ENCODE data around the gene CGB8.
"Not testable (repeated sequence)": the region's sequence is repeated elsewhere in the genome, so short reads cannot be mapped to it uniquely, and the experiment has no call there.

The CGB8 gene

GRCh38 chr19:49064768-49065611 is 16.1 kb upstream of the CGB8 start, which contains the start of gene NTF4:
TSS of gene NTF4 (minus strand) at chr19:49064818. CDS start at chr19:49061997, 2,821 bp downstream.
- no peak for DNase-seq

DNA sequence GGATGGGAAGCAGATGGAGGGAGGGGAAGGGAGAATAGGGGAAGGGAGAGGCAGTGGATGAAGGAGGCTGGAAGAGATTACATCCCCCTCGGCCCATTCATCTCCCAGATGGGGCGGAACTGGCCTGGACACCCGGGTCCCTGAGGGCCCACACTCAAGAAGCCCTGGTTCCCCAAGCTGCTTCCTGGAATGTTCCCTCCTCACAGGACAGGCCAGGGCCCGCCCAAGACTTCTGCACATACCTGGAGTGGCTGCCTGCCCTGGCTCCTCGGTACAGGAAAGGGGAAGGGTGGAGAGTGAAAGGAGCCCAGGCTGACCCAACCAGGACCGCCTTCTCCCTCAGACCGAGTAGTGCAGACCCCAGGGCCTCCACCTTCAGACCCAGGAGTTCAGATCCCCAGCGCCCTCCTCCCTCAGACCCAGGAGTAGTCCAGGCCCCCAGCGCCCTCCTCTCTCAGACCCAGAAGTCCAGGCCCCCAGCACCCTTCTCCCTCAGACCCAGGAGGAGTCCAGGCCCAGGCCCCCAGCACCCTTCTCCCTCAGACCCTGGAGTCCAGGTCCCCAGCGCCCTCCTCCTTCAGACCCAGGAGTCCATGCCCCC is 15.2 kb upstream of the CGB8 start:
- no peak for DNase-seq

- no peak for DNase-seq
These were observed 12.5 kb upstream of the CGB8 start for GRCh38 chr19:49061445-49061844.

DNA sequence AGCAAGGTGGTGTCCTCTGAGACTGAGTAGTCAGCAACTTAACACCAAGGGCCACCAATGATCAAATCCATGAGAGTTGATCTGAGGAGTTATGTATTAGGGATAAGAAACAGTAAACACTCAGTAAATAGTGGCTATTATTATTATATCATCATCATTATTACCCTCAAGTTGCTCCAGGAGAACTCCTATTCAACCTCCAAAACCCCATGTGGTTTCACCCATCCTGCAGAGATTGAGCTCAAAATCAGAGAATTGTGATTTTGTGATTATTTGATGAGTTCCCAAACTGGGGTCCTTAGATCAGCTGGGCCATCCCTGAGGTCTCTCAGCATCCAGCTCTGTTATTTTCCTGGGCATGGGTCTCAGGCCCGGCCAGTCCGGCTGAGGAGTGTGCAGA is 12.1 kb upstream of the CGB8 start:
- no peak for DNase-seq

GRCh38 chr19:49059053-49059452 is 10.1 kb upstream of the CGB8 start:
- no peak for DNase-seq

DNA sequence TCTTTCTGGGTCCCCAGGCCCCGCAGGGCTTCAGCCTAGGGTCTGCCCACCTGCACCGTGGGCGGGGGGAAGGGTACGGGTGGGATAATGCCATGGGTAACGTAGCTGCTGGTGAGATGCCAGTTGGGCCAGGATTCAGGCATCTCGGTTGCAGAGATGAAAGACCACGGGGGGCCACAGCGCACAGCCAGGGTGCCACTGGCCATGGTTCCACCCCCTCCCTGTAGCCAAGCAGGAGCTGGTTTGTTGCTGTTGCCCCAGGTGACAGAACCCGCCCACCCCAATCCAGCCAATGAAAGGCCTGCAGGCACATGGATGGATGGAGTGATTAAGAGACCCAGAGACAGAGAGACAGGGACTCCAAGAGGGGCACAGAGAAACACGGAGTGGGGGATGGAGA is 9.7 kb upstream of the CGB8 start:
- DNase-seq: peak in 1 of 2 experiments; percentile 45

DNA sequence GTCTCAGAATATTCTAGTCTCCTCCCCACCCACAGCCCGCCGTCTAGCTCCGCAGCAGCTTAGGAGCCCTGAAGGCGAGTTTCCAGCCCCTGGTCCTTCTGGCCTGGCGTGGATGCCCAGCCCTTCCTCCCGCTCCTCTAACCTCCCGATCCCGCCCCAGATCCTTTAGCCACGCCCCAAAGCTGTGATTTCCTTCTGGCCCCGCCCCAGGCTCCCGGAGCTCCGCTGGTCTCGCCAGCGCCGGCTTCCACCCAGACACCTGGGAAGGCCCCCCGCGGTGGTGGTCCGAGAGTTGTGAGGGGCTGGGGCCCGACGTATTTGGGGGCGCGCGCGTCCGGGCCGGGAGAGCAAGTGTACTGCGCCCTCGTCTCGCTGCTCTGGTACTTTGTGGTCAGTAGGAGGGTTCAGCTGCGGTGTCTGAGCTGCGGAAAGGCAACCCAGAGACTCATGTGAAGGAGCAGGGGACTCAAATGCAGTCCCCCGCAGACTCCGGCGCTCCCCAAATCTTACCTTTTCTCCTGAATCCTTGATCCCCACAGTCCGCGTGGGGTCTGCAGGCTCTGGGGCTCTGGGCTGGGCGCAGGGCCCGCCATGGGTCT is 8.8 kb upstream of the CGB8 start, which contains the start of gene CGB7:
TSS of gene CGB7 (minus strand) at position 114 of the 599 bp plus-strand sequence. CDS start 2,374 bp downstream, outside the sequence.
- DNase-seq: peak; percentile 62 to 72

DNA sequence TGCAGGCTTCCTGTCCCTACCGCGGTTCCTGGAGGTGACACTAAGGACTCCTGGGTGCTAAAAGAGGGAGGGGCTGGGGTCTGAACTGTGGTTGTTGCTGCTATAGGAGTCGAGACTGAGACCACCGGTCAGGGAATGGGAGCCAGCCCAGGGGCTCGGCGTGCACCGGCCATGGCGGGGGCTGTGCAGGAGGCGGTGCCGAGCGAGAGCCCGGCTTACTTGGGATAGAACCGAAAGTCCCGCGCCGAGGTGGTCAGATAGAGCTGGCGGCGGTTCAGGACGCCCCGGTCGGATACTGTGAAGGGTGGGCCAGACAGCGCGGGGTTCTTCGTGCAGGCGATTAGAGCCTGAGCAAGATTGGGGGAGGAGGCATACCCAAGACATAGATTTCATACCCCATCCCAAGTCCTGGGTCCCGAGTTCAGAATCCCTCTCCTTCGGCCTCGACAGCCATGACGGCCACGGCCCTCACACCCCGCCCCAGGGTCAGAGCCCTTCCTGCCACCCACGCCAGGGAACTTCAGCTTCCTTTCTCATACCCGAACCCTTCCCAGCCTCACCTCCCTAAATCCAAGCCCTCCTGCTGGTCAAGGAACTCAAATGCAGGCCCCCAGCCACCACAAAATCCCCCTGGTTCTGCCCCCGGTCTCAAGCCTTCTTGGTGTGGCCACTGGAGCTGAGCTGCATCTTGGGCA is 8.1 kb upstream of the CGB8 start:
- not testable (repeated sequence) for DNase-seq

GRCh38 chr19:49056101-49056901 is 7.4 kb upstream of the CGB8 start:
- DNase-seq: peak; percentile 59 to 64

GRCh38 chr19:49050376-49051033 is 1.6 kb upstream of the CGB8 start:
- DNase-seq: not testable (repeated sequence)

- DNase-seq: not testable (repeated sequence)
These were observed 923 bp upstream of the CGB8 start for GRCh38 chr19:49049834-49050233.

DNA sequence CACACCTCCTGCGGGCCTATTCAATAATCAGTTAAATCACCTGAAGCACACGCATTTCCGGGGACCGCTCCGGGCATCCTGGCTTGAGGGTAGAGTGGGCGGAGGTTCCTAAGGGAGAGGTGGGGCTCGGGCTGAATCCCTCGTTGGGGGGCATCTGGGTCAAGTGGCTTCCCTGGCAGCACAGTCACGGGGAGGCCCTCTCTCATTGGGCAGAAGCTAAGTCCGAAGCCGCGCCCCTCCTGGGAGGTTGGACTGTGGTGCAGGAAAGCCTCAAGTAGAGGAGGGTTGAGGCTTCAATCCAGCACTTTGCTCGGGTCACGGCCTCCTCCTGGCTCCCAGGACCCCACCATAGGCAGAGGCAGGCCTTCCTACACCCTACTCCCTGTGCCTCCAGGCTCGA is 5.4 kb downstream of the CGB8 start, which contains the start of gene CGB5:
TSS of gene CGB5 (plus strand) at position 301 of the 400 bp plus-strand sequence. CDS start 362 bp downstream, outside the sequence.
- DNase-seq: not testable (repeated sequence)

DNA sequence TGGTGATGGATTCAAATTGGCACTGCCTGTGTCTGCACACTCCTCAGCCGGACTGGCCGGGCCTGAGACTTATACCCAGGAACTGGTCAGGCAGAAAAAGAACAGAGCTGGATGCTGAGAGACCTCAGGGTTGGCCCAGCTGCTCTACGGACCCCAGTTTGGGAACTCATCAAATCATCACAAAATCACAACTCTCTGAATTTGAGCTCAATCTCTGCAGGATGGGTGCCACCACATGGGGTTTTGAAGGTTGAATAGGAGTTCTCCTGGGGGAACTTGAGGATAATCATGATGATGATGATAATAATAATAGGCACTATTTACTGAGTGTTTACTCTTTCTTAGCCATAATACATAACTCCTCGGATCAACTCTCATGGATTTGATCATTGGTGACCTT is 6.2 kb downstream of the CGB8 start:
- not testable (repeated sequence) for DNase-seq

DNA sequence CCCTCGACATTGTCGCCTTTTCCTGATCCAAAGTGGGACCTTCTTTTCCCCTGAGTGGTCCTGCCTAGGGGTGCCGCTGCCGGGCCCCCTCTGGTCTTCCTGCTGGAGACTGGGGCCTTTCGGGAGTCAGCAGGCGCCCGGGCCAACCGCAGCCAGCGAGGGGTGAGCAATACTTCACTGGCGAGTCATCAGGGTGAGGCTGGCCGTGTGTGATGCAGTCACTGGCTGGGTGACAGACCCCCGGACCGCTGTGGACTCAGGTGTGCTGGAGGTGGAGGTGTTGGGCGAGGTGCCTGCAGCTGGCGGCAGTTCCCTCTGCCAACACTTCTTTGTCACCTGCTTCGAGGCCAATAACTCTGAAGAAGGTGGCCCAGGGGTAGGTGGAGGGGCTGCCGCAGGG is 6.7 kb downstream of the CGB8 start:
- no peak for DNase-seq

DNA sequence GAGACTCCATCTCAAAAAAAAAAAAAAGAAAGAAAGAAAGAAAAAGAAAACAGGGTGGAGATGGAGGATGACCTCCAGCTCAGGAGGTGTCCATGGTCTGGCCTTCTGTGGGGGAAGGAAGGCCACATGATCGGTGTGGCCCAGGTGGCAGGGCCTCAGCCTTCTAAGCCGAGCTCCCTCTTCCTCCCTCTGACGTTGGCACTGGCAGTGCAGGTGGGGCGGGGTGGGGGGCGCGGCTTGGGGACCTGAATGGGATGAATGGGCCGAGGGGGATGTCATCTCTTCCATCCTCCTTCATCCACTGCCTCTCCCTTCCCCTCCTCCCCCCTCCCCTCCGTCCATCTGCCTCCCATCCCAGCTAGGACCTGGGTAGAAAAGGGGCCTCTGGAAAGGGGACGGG is 9.2 kb downstream of the CGB8 start:
- DNase-seq: not testable (repeated sequence)

DNA sequence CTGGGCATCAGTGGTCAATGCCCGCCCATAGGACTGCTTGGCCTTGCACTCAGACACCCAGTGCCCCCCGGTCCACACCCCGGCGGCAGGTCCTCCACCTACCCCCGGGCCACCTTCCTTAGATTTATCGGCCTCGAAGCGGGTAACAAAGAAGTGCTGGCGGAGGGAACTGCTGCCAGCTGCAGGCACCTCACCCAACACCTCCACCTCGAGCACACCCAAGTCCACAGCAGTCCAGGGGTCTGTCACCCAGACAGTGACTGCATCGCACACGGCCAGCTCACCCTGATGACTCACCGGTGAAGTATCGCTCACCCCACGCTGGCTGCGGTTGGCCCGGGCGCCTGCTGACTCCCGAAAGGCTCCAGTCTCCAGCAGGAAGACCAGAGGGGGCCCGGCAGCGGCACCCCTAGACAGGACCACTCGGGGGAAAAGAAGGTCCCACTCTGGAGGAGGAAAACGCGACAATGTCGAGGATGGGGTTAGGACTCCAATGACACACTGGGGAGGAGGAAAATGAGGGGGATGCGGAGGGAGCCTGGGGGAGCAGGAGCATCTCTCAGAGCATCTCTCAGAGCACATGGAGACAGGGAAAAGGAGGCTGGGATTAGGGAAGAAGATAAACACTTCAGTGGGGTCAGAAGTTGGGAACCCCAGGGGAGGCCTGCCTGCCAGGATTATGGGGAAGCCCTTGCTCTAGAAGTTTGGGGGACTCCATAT is 10.2 kb downstream of the CGB8 start:
- DNase-seq: not testable (repeated sequence)

- DNase-seq: not testable (repeated sequence)
These were observed 10.8 kb downstream of the CGB8 start for GRCh38 chr19:49038111-49038510.

DNA sequence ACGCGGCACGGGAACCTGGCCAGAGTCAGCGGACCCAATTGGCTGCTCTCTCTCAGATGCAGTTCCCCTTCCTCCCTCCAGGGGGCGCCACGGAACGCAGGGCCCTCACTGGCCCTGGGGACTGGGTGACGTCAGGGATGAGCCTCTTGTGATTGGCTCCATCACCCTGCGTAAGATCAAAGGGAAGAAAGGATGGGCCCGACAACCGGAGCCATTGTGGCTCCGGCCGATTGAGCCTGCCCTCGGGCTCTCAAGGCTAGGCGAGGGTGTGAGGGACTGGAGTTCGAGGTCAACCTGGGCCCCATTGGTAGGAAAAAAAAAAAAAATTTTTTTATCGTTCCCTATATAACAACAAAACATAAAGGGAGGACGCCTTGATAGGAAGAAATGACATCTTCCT is 12.1 kb downstream of the CGB8 start, which contains the start of gene CGB1:
TSS of gene CGB1 (minus strand) at position 81 of the 400 bp plus-strand sequence. CDS start 184 bp downstream, outside the sequence.
- DNase-seq: peak; percentile 62 to 71

DNA sequence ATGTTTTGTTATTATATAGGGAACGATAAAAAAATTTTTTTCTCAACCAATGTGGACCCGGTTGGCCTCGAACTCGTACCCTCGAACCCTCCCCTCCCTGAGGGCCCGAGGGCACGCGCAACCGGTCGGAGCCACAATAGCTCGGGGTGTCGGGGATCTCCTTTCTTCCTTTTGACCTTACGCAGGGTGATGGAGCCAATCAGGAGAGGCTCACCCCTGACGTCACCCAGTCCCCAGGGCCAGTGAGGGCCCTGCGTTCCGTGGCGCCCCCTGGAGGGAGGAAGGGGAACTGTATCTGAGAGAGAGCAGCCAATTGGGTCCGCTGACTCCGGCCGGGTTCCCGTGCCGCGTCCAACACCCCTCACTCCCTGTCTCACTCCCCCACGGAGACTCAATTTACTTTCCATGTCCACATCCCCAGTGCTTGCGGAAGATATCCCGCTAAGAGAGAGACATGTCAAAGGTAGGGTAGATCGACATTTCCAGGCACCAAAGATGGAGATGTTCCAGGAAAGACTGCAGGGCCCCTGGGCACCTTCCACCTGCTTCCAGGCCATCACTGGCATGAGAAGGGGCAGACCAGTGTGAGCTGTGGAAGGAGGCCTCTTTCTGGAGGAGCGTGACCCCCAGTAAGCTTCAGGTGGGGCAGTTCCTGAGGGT is 17.1 kb downstream of the CGB8 start, which contains the start of gene CGB2:
TSS of gene CGB2 (plus strand) at position 249 of the 660 bp plus-strand sequence. CDS start at position 455, 206 bp downstream.
- DNase-seq: peak; percentile 78 to 81

- DNase-seq: not testable (repeated sequence)
These were observed 18.6 kb downstream of the CGB8 start for GRCh38 chr19:49030323-49030722.

Measured in activated CD4-positive, alpha-beta T cell treated with anti-CD3 and anti-CD28 coated beads, Interleukin-2, amount 50 U/mL, for 48 hours (primary cell).